HT1080 (cell line): Measurements from ENCODE around the gene CABLES1. TPM values are rescaled to one million over a fixed set of nuclear protein-coding genes. Genes with fewer than 3 reads are reported as not detected.
A peak's percentile ranks its signal among the peaks of the same experiment; 100 is the strongest.

Experiments used
- DNase-seq: peaks from one replicate; pipeline ENCODE4 v3.0.0-alpha.2; 2015; ENCODE audit warnings: low read depth
- total RNA-seq: library from RNA; depleted of rRNA; stranded (reverse); fragments of >200 nt; shearing (Covaris generic); gene quantifications from 2 replicates; pipeline ENCODE4 v1.2.3, GENCODE V29; 2014

CABLES1 gene
- total RNA-seq, 1 experiment from 2014 or later: 5.3 TPM

DNA sequence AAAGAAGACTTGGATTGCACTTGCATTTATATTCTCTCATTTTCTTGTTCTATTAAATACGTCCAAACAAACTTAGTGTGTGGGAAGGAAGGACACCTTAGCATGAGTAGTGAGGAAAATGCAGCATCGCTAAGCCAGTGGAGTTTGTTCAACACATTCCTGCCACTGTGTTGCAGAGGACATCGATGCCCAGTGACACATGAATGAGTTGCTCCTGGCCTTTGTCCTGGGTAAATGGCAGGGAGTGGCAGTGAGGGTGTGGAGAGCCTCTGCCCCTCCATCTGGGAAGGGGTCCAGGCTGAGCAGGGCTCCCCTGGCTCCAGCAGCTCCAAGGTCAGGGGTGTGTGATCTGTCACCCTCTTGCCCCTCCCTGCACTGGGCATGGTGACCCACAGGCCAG, 75.9 kb downstream of the CABLES1 start:
- DNase-seq: no peak

DNA sequence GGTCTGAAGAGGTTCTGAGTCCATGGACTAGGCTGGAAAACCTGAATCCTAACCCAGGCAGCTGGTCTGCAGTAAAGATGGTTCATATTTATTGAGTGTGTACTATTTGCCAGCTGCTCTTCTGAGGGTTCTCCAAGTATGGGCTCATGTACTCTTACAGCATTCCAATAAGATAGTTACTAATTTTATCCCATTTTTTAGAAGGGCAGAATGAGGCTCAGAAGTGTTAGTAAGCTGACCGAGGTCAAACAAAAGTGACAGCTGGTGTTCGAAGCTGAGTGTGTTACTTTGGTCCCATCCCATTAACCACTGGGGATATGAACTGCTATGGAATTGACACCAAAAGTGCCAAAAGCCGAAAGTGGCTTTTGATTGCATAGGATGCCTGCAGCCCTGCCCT, 76.9 kb downstream of the CABLES1 start:
- DNase-seq: no peak

DNA sequence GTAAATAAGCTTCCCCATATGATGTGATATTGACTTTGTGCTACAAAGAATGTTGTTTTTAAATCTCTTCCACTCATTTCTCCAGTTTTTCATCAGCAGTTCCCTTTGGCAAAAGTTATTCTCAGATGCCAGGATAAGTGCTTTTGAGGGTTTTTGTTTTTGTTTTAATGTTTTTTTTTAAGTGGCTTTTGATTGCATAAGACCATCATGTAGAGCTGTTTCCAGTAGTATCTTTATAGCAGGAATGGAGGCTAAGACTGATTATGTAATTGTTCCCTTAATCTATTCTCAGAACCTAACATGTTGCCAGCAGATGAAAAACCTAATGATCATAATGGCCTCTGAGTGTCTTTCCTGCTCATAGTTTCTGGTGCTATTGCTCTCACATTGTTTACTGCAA, 77.9 kb downstream of the CABLES1 start:
- no peak for DNase-seq

DNA sequence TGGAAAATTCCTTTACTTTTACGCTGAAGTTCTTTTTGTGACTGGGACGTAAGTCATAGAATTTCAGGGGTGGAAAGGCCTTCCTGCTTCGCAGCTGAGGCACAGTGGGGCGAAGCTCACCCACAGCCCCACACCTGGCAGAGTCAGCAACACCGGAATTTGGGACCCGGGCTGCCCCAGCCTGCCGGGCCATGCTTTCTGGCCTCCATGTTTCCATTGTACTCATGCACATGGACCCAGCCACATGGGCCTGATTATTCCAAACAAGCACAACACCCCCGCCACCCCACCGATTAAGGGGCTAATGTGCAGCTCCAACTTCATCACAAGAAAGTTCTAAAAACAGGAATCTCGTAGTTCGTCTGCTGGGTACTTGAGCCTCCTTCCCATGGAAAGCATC, 82.5 kb downstream of the CABLES1 start:
- no peak for DNase-seq

DNA sequence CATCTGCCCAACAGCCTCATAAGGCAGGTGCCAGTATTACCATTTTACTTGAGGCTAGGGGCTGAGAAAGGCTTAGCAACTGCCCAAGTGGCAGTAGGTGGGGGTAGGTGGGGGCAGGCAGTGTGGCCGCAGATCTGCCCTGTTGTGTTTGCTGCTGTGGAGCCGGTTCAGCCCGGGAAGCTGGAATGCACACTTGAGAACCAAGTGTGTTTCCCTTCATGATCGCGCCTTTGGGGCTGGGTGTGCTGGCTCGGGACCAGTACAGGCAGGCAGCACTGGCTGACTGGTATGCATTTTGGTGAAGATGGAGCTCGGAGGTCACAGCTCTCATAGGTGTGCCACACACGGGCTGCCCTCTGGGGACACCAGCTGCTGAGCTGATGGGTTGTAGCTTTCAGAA, 85.1 kb downstream of the CABLES1 start:
- no peak for DNase-seq

DNA sequence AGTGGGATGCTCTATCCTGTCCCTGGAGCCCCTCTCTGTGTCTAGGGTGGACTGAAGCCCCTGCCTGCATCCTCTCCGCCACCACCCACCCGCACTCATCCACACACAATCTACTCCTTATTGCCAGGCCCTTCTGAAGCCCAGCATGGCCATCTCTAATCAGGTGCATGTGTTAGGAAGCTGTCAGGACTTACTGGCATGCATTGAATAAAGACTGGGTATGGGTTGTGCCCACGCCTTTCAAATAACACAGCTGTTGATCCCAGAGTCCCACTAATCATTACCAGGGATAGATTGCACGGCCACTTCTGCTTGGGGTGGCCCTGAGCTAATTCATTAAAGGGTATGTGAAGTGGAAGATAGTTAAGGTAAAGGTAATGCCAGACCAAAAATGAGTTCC, 88.4 kb downstream of the CABLES1 start:
- no peak for DNase-seq

DNA sequence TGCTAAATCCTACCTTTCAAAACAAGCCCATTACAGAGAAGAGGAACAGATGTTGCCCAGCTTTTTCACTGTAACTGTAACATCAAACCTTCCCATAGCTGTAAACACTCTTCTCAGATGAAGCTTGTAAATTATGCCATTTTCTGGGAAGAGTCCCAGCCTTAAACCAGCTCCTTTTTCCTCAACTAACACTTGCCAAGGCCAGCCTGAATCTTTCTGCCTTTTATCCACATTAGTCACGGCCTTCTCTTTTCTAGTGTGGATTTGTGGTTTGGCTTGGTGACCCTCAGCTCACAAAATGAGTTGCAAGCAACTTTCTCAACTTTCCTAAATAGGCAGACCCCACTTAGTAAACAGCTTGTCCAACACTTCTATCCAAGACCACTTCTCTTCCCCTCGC, 90.2 kb downstream of the CABLES1 start:
- peak; percentile 85 for DNase-seq

DNA sequence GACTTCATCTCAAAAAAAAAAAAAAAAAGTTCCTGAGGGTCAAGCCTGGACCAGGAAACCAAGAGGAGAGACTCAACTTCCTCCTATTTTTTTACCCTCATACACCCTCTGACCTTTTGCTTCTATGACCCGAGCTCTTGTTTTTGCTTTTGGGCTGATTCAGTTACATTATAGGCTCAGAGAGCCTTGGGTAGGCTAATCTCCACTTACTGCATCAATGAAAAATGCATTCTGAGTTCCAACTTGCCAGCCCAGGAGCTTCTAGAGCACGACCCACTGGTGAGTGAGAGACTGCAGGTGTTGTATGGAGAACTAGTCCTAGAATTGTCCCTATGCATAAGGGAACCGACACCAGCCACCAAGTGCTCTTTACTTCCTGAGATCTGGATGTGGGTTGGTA, 91.1 kb downstream of the CABLES1 start:
- peak; percentile 15 for DNase-seq

DNA sequence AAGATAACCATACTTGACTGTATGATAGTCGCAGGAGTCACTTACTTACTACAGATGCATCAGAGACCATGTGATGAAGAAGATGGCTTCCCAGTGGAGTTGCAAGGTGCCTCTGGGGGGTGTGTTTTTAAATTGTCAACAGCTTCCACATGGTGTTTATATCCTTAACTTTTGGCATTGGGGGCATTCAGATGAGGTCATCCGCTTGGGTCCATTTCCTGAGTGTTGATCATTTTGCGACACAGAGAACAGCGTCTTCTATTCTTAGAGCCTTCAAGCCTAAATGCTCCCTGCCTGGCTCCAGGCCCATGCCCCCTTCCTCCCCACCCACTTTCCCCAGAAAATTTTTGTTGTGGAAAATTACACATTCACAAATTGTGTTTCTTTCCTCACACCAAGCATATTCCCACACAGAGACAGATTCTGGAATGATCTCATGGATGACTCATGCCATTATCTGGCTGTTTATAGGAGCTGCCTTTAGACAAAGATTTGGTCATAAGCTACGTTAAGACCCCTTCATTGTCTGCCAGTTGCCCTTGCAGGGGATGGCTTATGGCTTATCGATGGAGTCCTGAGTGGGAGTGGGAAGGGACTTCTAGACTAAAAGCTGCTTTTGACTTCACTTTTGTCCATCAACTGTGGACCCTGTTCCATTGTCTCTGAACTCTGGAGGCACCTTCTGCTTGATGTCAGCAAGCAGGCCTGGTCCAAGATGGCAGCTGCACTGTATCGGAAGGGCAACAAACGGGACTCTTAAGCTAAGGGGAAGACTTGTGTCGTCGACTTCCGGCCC, 91.8 kb downstream of the CABLES1 start:
- DNase-seq: peak; percentile 65

DNA sequence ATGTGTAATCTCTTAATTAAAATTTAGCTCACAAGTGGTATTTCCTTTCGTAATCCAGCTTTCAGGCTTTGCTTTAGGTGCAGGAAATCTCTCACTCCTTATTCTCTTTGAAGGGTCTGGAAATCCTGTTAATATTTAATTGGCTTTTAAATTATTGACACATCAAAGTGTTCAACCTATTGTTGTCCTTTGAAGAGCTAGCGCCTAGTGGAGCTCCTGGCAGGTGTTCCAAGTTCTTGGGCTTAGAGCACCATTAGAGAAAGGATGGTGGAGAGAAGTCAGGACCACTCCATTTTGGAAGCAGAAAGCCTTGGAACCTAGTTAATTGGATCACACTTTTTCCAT, 92.4 kb downstream of the CABLES1 start:
- DNase-seq: no peak

DNA sequence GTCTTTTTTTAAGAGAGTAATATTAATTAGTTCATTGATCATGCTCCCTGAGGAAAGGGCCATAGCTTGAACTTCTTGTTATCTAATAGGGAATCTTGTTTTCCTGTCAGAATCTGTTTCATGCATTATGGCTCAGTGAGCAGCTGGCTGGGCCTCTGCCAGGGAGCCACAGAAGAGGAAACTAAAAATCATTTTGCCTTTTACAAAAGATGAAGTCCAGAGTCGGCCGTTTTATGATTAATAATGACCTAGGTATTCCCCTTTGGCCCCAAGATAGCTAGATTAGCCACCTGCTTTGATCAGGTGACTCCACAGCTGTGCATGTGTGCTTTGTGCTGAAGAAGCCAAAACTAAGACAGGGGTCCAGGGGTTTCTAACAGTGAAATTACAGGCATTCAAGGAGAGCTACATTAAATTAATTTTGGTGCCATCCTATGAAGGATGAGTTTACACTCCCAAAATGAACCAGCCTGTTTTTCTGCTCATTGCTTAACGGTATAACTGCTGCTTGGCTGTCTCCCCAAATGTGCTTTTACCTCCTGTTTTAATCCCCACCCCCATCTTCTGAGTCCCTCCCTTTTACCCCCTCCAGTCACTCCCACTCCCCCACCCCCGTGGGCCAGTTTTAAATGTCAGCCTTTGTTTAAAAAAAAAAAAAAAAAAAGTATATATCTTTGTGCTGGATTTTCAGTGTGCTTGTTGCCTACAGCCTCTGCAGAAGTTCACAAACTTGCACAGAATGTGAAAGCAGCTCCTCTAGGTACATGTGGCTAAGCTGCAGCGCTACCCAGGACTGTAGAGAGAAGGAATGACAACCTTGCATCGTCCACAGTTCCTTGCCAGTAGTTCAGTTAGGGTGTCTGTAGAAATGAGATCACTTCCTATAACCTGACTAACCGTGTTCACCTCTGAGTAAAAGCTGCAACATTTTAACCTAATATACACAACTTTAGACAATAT, 93.1 kb downstream of the CABLES1 start:
- peak; percentile 23 for DNase-seq

DNA sequence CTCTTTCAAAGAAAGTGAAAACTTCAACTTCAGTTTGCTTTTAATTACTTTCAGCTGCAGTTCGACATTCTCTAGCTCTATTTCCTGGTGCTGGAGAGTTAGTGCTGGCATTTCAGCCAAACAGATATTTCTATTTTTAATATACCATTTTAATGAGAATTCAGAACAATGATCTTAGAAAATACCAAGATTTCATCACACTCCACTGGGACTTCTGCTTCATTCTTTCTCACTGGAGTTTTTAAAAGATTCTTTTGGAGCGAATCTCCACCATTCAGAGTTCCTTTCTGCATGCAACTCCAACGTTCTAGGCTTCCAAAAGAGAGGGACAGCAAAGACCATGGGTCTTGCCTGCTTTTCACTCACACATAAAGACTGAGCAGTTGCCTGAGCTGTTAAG, 94.2 kb downstream of the CABLES1 start:
- DNase-seq: no peak

DNA sequence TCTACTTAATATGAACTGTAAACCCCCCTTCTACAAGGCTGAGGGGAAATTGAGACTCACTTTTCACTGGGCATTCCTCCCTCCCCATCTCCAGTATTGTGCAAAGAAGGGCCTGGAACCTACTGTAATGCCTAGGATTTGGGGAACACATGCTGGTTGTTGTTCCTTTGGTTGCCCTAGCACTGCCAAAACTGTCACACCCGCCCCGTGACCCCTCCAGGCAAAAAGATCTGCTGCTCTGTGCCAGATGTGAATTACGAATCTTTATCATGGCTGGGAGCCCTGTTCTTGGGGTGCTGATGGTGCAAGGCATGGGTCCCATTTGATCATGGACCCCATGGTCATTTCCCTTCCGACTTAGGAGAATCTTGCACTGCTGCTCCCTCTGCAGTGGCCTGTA, 95.4 kb downstream of the CABLES1 start:
- DNase-seq: no peak

DNA sequence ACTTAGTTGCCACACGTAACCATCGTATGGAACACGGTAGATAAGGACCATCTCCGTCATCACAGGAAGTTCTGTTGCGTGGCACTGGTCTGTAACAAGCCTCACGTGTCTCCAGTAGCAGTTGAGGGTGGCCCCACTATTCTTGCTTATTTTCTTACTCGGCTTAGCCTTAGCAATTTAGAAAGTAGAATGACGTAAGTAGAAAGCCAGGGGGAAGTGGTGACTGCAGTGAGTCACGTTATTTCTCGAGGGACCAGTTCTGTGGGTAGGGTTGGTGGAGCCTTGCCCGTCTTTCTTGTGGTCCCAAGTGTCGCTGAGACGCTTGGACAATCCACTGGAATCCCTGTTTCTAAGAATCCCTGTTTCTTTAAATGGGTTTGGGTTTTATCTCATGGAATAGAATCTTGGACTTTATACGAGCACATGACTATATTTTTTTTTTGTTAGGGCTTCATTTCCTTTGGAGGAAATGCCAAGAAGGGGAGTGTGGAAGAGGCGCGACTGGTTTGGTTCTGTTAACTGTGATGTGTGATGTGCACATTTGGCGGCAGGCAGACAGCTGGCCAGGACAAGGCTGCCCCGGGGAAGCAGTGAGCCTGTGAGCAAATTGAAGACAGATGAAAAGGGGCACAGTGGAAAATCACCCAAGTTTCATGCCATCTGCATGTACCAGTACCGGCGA, 96.2 kb downstream of the CABLES1 start:
- peak; percentile 93 for DNase-seq

DNA sequence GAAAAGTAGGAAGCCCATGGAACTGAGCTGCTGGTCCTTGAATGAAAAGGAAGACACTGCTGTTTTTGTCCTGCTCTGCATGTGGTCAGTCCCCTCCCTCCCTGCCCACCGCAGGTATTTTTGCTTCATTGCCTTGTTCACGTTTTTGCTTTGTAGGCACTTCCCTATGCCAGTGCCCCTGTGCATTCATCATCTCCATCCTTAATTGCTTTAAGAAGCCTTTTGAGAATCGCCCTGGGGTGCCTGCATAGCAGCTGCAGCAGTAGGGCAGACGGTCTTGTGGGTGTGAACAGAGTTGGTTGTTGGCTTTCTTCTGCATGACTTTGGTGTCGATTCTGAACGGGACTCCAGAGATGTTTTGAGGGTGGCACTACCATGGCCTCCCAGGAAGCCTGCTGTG, 97.0 kb downstream of the CABLES1 start:
- DNase-seq: no peak

DNA sequence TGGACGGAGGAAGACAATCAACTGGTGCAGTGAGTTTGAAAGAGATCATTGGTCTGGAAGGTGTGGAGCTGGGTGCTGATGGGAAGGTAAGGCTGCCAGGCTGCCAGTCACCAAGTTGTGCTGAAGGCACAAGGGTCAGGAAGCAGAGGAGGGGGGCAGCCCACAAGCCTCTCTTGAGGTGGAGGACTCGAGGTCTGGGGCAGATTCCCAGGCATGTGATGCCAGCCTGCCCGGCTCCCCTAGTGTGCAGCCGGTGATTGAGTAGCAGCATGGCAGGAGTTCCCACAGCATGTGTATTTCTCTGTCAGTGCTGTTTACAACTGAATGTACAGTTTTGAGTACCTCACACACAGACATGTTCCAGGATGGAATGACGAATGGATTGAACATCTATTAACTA, 99.3 kb downstream of the CABLES1 start:
- DNase-seq: no peak

DNA sequence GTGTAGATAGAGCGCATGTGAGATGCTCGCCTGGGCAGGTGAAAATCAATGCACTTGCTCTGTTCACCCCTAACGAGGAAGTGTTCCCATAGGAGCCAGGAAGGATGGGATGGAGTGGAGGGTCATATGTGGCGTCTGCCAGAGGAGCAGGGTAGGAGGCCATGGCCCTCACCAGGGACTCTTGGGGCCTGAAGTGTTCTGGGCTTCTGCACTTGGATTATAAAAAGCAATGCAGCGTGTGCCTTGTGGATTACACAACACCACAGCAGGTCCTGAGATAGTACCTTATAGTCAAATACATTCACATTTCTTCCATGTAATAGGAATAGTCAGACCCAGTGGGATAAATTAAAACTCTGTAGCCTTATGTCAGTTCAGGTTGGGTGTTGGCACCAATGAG, 100.1 kb downstream of the CABLES1 start:
- DNase-seq: no peak

DNA sequence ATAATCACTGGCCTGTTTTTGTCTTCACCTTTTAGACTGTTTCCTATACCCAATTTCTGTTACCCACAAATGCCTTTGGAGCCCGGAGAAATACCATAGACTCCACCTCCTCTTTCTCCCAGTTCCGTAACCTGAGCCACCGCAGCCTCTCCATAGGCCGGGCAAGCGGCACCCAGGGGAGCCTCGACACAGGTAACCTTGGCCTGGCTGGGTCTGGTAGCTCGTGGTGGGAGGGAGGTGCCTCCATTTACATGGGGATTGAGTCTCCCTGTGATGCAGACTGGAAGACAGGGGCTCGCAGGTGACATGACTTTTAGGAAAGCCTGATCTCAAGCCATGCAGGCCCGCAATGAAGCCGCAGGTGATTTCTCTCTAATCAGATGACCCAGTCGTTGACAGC, 100.6 kb downstream of the CABLES1 start:
- DNase-seq: no peak

DNA sequence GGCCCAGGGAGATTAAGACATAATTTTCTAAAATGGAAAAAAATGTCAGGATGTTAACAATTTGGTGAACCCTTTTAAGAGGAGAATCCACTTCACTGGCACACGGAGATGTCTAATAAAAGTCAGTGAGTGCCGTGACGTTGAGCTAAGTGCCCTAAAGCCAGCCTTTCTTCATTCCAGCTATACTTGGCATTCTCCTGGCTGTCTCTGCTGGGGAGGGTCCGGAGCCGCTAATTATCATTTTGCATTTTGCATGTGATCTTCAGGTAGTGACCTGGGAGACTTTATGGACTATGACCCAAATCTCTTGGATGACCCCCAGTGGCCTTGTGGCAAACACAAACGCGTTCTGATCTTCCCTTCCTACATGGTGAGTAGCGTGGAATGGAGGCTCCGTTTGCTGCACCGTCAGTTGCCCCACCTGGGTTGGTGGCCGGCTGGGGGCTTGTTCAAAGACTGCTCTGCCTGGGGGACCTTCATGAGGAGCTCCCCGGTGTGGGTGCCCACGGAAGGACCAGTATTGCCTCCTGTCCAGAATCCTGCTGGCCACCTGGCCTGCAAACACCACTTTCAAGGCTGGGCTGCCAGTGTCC, 101.7 kb downstream of the CABLES1 start:
- DNase-seq: no peak

DNA sequence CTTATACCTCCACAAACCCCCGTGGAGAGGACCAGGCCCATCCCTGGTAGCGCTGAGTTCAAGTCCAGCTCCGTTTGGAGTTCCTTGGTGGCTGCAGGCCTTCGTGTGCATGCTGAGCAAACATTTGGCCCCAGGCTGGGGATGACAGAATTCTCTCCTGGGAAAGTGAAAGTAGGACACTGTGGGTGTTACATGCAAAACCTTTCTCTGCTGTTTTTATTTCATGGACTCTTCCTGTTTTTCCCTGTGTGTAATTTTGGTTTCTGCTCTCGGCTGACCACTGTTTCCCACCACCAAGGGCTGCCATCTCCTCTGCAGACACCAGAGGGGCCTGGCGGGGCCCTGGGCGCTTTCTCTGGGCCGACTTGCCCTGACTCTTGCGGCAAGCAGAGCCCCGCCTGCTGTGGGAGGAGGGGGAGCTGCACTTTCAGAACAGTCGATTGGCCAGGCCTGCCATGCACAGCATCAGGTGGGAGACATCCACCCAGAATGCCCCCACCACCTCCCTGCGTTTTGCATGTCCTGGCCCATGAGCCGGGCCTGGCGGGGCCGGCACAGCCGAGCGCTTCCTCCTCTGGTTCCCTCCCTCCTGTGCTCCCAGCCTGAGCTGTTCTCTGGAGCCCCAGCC, 102.4 kb downstream of the CABLES1 start:
- peak; percentile 68 for DNase-seq

DNA sequence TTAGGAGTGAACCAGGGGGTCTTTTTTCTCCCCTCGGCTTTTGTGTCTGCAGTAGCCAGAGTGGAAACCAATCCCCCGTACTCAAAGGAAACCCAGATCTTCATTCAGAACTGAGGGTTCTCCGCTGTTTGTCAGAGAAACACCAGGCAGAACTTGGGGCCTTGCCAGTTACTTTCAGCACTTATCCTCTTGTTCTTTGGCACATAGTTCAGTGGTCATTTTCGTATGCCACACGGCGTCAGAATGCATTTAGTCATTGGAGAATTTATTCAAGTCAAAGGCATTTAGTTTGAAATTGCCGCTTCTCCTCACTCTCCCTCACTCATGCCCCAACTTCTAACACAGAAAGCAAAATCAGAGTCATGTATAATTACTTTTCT, 102.9 kb downstream of the CABLES1 start:
- peak; percentile 45 for DNase-seq
